ENCODE results near the gene ACVR1B.

Gene ACVR1B

DNA sequence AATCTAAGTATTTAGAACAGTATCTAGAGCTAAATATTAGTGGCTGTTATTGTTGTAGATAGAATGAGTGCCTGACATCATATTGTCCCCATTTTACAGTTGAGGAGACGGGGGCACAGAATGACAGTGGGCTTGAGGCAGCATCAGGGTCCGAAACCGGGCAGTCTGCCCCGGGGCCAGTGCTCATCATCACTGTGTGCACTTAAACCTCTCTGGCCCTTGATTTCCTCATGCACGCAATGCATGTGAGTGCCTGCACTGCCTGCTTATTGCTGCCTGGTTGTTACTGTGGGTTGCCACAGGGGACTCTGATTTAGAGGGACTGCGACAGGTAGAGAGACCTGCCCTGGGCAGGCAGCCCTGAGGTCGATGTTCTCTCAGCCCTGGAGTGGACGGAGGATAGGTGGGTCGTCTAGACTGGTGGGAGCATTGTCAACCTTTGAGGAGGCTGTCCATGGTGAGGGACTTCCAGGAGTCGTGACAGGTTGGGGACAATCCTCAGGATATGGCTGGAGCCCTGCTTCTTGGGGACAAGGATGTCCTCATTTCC lies 34.4 kb upstream of the ACVR1B start:
- no peak for DNase-seq

DNA sequence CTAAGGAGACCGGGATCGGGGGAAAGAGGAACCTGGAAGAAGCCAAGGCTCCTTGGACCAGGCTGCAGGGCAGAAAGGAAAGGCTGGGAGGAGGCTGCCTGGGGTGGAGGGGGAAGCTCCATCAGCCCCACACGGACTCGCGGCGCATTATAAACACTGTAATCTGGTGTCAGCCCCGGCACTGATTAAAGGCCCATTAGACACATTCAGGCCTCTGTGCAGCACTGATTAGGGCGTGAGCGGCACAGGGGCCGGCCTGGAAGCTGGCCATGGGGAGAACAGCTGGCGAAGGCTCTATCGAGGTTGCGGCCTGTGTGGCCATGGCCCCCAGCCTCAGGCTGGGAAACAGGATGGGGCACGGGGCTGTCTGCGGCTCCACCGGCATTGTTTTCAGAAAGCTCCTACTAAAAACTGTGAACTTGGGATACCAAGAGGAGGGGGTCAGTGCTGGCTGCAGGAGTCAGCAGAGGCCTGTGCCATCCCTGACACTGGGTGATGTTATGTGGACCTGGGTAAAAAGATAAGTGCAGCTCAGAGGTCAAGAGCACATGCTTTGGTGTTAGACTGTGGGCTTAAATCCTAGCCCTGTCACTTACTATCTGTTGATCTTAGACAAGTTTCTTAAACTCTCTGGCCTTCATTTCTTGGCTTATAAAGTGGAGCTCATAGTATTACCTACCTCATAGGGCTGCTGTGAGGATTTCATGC lies 33.6 kb upstream of the ACVR1B start:
- DNase-seq, result no peak

DNA sequence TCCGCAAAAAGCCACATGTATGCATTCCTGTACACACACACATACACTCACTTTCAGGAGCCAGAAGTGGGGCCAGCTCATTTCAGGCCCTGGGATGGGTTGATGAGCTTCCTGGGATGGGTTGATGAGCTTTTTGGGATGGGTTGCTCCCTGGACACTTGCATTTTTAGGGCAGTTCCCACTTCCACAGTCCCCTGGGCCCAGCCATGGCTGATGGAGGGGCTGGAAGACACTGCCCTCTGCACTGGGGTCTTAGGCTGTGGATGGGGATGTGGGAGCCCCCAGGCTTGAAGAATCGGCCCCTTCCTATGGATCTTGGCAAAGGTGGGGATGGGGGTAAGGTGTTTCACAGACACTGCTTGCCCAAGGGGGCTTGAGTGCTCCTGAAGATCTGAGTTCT lies 31.5 kb upstream of the ACVR1B start:
- no peak for DNase-seq

GRCh38 chr12:51921017-51921725 lies 30.3 kb upstream of the ACVR1B start:
- no peak for DNase-seq

DNA sequence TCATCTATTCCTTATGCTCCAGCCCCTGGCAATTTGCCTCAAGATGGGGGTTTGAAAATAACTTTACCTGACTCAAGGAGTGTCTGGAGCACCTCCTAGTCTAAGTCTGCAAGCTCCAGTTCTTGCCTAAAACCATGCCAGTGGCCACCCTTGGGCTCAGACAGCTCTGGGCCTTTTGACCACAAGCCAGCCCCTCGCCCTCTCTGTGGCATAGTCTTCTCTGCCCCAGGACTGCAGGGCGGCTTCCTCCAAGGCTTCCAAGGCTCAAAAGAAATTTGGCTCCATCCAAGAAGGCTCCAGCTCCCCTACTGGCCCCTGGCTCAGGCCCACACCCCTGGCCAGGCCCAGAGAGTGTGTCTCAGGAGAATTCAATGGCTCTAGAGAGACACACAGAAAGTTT lies 29.4 kb upstream of the ACVR1B start:
- no peak for DNase-seq

GRCh38 chr12:51922762-51923505 lies 28.6 kb upstream of the ACVR1B start:
- peak in 8 of 51 donors; percentile 6 to 17 (median 12) for DNase-seq

DNA sequence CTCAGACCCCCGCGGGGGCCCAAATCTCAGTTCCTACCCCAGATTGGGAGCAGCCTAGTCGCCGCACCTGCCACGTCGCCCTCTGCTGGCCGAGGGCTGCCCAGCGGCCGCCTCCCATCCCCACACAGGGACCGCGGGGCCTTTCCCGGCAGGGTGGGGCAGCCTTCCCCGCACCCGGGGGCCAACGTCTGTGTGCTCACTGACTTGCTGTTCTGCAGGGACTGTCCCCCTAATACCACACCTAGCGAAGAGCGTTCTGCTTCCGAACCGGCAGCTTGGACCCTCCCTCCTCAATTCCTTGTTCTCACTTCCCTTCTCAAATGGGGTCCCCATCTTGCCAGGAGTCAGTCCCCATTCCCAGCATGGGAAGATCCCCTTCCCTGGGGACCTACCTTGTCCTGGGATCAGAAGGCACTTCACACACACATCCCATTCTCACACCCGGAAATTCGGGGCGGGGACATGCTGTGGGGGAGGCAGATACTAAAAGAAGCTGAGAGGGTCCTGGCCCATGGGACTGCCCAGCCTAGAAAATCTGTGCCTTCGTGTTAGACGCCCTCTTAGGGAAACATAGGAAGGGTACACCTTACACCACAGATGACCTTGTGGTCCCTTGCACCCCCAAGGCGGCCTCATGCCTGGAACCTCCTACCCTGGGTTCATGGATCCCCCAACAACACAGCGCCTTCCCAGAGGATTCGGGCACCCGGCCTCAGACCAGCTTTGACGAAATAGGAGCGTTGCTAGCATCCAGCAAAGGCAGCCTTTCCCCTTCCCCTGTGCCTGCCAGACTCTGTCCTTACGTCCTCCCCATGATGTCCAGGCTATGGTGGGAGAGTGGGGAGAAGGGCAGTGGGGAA lies 27.8 kb upstream of the ACVR1B start:
- peak in 9 of 51 donors; percentile 3 to 33 (median 16) for DNase-seq

- peak in 1 of 51 donors; percentile 25 for DNase-seq
These were observed 26.8 kb upstream of the ACVR1B start for GRCh38 chr12:51924551-51925319.

- no peak for DNase-seq
These were observed 26.0 kb upstream of the ACVR1B start for GRCh38 chr12:51925346-51926063.

DNA sequence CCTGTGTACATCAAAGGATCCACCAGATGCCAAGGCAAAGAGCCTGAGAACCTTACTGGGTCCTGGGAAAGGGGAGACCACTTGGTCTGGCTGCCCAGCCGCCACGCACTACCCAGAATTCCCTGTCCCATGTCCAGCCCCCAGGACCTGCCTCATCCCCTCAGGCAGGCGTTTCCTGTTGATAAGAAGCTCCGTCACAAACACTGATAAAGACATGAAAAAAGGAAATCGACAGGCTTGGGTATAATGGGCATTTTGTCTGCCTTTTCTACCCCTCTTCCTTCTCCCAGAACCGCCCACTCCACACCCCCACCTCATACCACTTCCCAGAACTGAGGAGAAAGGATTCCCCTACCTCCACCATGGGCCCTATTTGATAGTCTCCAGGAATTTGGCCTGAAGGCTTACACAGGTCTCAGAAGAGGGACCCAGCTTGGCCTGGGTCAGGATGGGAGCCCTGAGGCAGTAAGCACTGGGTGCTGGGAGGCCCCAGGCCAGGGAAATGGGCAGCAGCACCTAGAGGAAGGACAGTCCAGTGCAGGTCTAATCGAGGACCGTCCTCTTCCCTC lies 25.4 kb upstream of the ACVR1B start:
- DNase-seq, result no peak

DNA sequence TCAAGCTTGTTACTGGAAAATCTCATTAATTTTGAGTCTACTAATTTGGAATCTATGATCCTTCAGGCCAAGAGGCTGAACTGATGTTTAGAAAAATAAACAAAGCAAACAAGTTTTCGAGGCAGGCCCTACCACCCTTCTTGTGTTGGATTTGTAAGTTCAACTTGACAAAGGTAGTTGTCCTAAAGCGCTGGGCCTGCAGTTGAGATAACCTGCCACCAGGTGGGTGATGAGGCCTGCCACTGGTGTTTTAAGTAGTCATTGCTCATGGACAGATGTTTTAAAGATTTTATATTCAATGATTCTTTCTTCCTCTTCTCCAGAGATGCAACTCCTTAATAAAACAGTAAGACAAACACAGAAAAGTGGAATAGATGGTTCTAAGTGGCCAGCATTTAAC lies 24.8 kb upstream of the ACVR1B start:
- DNase-seq, result no peak

GRCh38 chr12:51932218-51933076 lies 19.1 kb upstream of the ACVR1B start:
- no peak for DNase-seq

DNA sequence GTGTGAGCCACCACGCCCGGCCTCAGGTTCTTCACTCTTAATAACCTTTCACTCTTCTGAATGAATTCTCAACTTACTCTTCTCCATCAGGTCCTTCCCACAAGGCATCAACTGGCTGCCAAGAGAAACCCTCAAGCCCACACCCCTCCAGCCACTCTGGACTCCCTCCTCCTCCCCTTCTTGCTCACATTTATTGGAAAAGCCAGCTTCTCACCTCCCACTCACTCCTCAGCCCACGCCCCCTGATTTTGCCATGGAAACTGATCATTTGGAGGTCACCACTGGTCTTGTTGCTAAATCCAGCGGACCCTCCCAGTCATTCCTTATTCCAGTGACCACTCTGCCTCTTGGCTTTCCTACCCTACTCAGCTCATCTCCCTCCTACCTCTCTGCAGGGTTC lies 17.4 kb upstream of the ACVR1B start:
- no peak for DNase-seq

- DNase-seq, result peak in 2 of 51 donors; percentile 5 to 10
These were observed 13.6 kb upstream of the ACVR1B start for GRCh38 chr12:51937926-51938325.

DNA sequence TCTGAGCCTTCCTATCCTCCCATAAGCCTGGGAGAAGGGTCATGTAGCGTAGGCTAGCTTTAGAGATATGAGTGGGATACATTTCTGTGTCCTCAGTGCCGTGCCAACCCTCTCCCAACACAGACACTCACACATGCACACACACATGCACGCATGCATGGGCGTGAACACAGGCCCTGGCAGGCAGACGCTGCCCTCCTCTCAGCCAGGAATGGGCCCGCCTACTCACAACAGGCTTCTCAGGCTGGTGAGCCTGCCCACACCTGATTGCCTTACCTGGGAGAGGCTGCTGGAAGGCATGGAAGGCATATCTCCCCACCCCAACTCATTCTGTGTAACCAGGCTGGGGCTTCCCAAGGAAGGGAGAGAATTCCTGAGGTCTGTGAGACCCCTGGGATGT lies 12.8 kb upstream of the ACVR1B start:
- DNase-seq, result no peak

DNA sequence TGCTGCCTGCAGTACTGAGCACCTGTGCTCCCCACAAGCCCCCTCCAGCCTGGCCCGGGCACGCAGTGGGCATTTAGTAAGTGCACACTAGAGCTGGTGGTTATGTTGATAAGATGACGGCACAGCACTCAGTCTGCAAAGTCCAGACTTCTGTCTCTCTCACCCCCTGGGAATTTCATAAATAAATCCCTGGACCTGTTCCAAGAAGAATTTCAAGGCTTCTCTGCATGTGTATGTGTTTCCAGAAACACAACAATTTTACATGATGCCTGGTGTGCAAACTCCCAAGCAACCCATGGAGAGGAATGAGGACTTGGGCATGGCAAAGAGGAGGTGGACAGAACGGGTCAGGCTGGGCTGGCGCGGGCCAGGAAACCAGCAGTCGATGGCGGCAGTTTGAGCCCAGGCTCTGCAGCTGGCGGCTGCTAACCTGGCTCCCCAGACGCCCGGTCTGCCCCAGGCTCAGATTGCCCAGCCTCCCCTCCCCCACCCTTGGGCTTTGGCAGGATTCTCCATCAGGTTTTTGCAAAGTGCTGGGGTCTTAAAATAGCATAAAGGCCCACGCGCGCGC lies 10.4 kb upstream of the ACVR1B start:
- no peak for DNase-seq

DNA sequence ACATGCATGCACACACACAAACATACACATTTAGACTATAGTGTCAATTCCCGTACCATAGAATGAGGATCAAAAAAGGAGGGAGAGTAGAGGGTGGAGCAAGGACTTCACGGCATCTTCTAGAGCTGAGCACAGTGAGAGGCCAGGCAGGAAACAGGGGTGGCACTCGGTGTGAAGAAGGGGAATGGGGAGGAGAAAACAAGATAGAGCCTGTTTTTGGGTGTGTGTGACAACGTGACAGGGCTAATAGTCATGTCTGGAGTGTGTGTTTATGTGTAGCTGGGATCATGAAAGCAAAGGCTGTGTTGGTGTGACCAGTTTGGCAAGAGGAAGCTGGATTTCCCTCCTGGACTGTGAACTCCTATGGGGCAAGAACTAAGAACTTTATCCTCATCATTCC lies 9.9 kb upstream of the ACVR1B start:
- no peak for DNase-seq

DNA sequence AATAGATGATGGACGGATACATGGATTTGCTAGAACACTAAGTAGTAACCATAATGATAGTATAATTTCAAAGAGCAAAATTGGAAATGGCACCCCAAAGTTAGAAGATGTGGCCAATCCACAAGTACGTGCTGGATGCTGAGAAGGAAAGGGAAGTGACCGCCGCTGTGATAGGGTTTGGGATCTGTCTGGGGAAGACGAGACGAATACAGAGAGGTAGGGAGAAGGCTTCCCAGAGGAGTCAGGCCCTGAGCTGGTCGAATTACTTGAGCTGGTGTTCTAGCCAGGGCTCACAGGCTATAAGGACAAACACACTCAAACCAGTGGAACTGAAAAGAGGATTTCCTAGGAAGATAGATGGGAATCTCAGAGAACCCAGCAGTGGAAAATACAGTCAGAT lies 9.4 kb upstream of the ACVR1B start:
- no peak for DNase-seq

All from hypothalamus (tissue), 51 donors.